MCF 10A (cell line): ENCODE measurements around the gene PLLP. TPM values are rescaled to one million over a fixed set of nuclear protein-coding genes. Genes with fewer than 3 reads are reported as not detected.
"Not testable (repeated sequence)": the region's sequence is repeated elsewhere in the genome, so short reads cannot be mapped to it uniquely, and the experiment has no call there.

Experiments used
- BruUV-seq: library from RNA; stranded (reverse); fragments of 400-500 nt; replicated peaks from 2 replicates; lab custom pipeline; 2021; lab: Mats Ljungman, UMichigan
- CTCF ChIA-PET: fragments of 300-600 bp; sonication (Branson Sonifier 250); formaldehyde crosslinking; extraction: SDS; loops from one replicate; lab custom pipeline; 2021; ENCODE audit warnings: antibody characterized with exemption, inconsistent platforms; lab: Yijun Ruan, JAX
- POLR2A ChIA-PET: fragments of 300-600, 350-650 bp; sonication (Branson Sonifier 250); formaldehyde crosslinking; extraction: SDS; loops from one replicate; lab custom pipeline; 2020; ENCODE audit warnings: antibody characterized with exemption, inconsistent platforms; lab: Yijun Ruan, JAX
- DNase-seq: peaks from one replicate; pipeline ENCODE4 v3.0.0-alpha.2; 2018; ENCODE audit not compliant: unreplicated experiment
- H3K27ac Mint-ChIP-seq: one replicate; pipeline ENCODE4 v1.8.0; 2022; ENCODE audit warnings: mild to moderate bottlenecking, low read depth, mixed read lengths; ENCODE audit not compliant: unreplicated experiment
- H3K27me3 Mint-ChIP-seq: one replicate; pipeline ENCODE4 v1.8.0; 2022; ENCODE audit warnings: mixed read lengths; ENCODE audit not compliant: insufficient read depth, unreplicated experiment
- H3K36me3 Mint-ChIP-seq: one replicate; pipeline ENCODE4 v1.8.0; 2022; ENCODE audit warnings: mild to moderate bottlenecking, moderate library complexity, mixed read lengths; ENCODE audit not compliant: insufficient read depth, unreplicated experiment
- H3K4me1 Mint-ChIP-seq: one replicate; pipeline ENCODE4 v1.8.0; 2022; ENCODE audit warnings: mixed read lengths; ENCODE audit not compliant: insufficient read depth, unreplicated experiment
- H3K4me3 Mint-ChIP-seq: one replicate; pipeline ENCODE4 v1.8.0; 2022; ENCODE audit warnings: mild to moderate bottlenecking, moderate library complexity, mixed read lengths; ENCODE audit not compliant: unreplicated experiment
- H3K9me3 Mint-ChIP-seq: one replicate; pipeline ENCODE4 v1.8.0; 2022; ENCODE audit warnings: mixed read lengths; ENCODE audit not compliant: unreplicated experiment
- CTCF ChIP-seq: fragments of 200-600 bp; IDR thresholded peaks from one replicate; pipeline ENCODE4 v1.8.0; 2022; ENCODE audit warnings: antibody characterized with exemption, mild to moderate bottlenecking; ENCODE audit not compliant: unreplicated experiment
- intact Hi-C: fragments of 100-400 bp; cut with micrococcal nuclease; formaldehyde crosslinking; loops from 2 replicates; pipeline ENCODE4 v1.14.1; 2022
- total RNA-seq: library from RNA; stranded (reverse); gene quantifications from 2 replicates; pipeline ENCODE4 v1.2.3, GENCODE V29; 2022

PLLP gene
- total RNA-seq, 1 experiment from 2014 or later: 6.1 TPM

- Mint-ChIP-seq H3K9me3 (no peaks in the 10 kb centered on the region), H3K36me3 (no peaks in the 10 kb centered on the region), H3K27me3 (no peaks in the 10 kb centered on the region), H3K27ac (peak overlapping the region; percentile 89), H3K4me1 (peaks cover 43% of the 10 kb centered on the region), H3K4me3 (no peak overlapping the region)
- CTCF ChIA-PET: interaction anchor here (1.1 to 2.0 kb wide), 3 partner anchors 17 to 138 kb away, joined by 4 to 7 read pairs (median 7); no protein-coding TSS in a partner anchor
- intact Hi-C loops: no loop called here
- no peak for DNase-seq
- no TSS peak for BruUV-seq
- no peak for TF ChIP-seq CTCF
- POLR2A ChIA-PET: interaction anchor here (0.6 to 8.0 kb wide), 12 partner anchors 13 to 669 kb away, joined by 3 to 137 read pairs (median 9); partner anchors contain the start of genes ARL2BP, CIAPIN1, COQ9 and PSME3IP1
Observed at GRCh38 chr16:57278494-57278893, 6.0 kb downstream of the PLLP start.

GRCh38 chr16:57277586-57277985 is 6.9 kb downstream of the PLLP start:
- Mint-ChIP-seq H3K4me1 (peaks cover 36% of the 10 kb centered on the region), H3K4me3 (peak overlapping the region; percentile 53), H3K9me3 (no peaks in the 10 kb centered on the region), H3K27ac (peak overlapping the region; percentile 89), H3K27me3 (no peaks in the 10 kb centered on the region), H3K36me3 (no peaks in the 10 kb centered on the region)
- BruUV-seq: no TSS peak
- no peak for TF ChIP-seq CTCF
- ChIA-PET POLR2A (interaction anchor here (0.6 to 8.0 kb wide), 18 partner anchors 12 to 501 kb away, joined by 3 to 137 read pairs (median 6); partner anchors contain the start of genes ARL2BP, CIAPIN1, COQ9 and HERPUD1), CTCF (interaction anchor here (0.6 to 2.0 kb wide), 6 partner anchors 18 to 208 kb away, joined by 3 to 7 read pairs (median 5); no protein-coding TSS in a partner anchor)
- peak; percentile 94 for DNase-seq
- intact Hi-C loops: loop anchor here (2.0 kb wide), 2 partner anchors 23 to 33 kb away; partner anchors contain the start of gene ARL2BP

- peak; percentile 94 for DNase-seq
- ChIA-PET CTCF (interaction anchor here (0.6 to 1.8 kb wide), 4 partner anchors 10 to 52 kb away, joined by 3 to 6 read pairs (median 3); no protein-coding TSS in a partner anchor), POLR2A (interaction anchor here (1.6 to 8.0 kb wide), 7 partner anchors 11 to 170 kb away, joined by 6 to 137 read pairs (median 14); partner anchors contain the start of genes ARL2BP, CIAPIN1 and COQ9)
- H3K36me3 Mint-ChIP-seq: no peaks in the 10 kb centered on the region
- peaks cover 29% of the 10 kb centered on the region for H3K4me1 Mint-ChIP-seq
- no TSS peak for BruUV-seq
- H3K4me3 Mint-ChIP-seq: peak overlapping the region; percentile 9
- intact Hi-C loops: loop anchor here (2.0 kb wide), 2 partner anchors 24 to 32 kb away; partner anchors contain the start of gene ARL2BP
- peak overlapping the region; percentile 89 for H3K27ac Mint-ChIP-seq
- no peaks in the 10 kb centered on the region for H3K27me3 Mint-ChIP-seq
- no peaks in the 10 kb centered on the region for H3K9me3 Mint-ChIP-seq
- no peak for TF ChIP-seq CTCF
Observed at GRCh38 chr16:57276596-57276995, 7.9 kb downstream of the PLLP start.

GRCh38 chr16:57275946-57276345 is 8.5 kb downstream of the PLLP start:
- not testable (repeated sequence) for H3K27me3 Mint-ChIP-seq, H3K4me3 Mint-ChIP-seq, H3K9me3 Mint-ChIP-seq, H3K36me3 Mint-ChIP-seq, BruUV-seq, DNase-seq
- CTCF ChIA-PET: interaction anchor here (0.6 to 1.8 kb wide), 4 partner anchors 9 to 51 kb away, joined by 3 to 6 read pairs (median 3); no protein-coding TSS in a partner anchor
- Mint-ChIP-seq H3K4me1 (peaks cover 26% of the 10 kb centered on the region), H3K27ac (peak overlapping the region; percentile 89)
- intact Hi-C loops: loop anchor here (2.0 kb wide), 2 partner anchors 25 to 31 kb away; partner anchors contain the start of gene ARL2BP
- POLR2A ChIA-PET: interaction anchor here (2.0 to 8.0 kb wide), 4 partner anchors 10 to 32 kb away, joined by 6 to 137 read pairs (median 32); partner anchors contain the start of gene ARL2BP
